Measurements from ENCODE around the gene RGS7.

DNA sequence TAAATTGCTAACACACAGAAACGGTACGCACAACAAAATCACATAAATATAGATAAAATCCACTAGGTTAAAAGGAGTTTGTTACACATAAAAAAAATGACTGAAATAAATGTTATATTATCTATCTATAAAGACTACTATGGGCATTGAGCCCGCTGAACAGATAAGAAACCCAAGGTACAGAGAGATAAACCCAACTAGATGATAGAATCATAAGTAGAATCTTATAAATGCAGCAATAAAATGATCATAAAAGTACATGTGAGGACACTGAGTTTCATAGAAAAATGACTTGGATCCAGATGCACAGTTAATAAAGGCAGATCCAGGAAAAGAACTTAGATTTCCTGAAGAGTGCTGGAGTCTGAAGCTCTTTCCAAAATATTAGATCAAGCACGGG, 128.7 kb downstream of the RGS7 start:
- TF ChIP-seq, protein P1, sequence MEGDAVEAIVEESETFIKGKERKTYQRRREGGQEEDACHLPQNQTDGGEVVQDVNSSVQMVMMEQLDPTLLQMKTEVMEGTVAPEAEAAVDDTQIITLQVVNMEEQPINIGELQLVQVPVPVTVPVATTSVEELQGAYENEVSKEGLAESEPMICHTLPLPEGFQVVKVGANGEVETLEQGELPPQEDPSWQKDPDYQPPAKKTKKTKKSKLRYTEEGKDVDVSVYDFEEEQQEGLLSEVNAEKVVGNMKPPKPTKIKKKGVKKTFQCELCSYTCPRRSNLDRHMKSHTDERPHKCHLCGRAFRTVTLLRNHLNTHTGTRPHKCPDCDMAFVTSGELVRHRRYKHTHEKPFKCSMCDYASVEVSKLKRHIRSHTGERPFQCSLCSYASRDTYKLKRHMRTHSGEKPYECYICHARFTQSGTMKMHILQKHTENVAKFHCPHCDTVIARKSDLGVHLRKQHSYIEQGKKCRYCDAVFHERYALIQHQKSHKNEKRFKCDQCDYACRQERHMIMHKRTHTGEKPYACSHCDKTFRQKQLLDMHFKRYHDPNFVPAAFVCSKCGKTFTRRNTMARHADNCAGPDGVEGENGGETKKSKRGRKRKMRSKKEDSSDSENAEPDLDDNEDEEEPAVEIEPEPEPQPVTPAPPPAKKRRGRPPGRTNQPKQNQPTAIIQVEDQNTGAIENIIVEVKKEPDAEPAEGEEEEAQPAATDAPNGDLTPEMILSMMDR (conservative IDR thresholded peaks at IDR 0.05; ENCODE audit: low read depth, low read length) = no peak
- TF ChIP-seq CEBPB (IDR thresholded peaks at IDR 0.05; ENCODE audit: low read depth, low read length) (no peak), POLR2A (IDR thresholded peaks at IDR 0.05; ENCODE audit: low read depth, low read length) (no peak), MAFK (IDR thresholded peaks at IDR 0.05; ENCODE audit: low read depth, low read length) (no peak)
- TF ChIP-seq, protein P2, sequence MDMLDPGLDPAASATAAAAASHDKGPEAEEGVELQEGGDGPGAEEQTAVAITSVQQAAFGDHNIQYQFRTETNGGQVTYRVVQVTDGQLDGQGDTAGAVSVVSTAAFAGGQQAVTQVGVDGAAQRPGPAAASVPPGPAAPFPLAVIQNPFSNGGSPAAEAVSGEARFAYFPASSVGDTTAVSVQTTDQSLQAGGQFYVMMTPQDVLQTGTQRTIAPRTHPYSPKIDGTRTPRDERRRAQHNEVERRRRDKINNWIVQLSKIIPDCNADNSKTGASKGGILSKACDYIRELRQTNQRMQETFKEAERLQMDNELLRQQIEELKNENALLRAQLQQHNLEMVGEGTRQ (IDR thresholded peaks at IDR 0.05; ENCODE audit: low read depth, low read length) = no peak

Measured in IMR-90 (cell line).